GDM1 (cell line): ENCODE results near the gene RAD54L2.
"Not testable (repeated sequence)": the region's sequence is repeated elsewhere in the genome, so short reads cannot be mapped to it uniquely, and the experiment has no call there.

ENCODE experiments used
- DNase-seq: peaks from one replicate; lab custom pipeline; 2025; lab: John Stamatoyannopoulos, UW

RAD54L2 gene, protein sequence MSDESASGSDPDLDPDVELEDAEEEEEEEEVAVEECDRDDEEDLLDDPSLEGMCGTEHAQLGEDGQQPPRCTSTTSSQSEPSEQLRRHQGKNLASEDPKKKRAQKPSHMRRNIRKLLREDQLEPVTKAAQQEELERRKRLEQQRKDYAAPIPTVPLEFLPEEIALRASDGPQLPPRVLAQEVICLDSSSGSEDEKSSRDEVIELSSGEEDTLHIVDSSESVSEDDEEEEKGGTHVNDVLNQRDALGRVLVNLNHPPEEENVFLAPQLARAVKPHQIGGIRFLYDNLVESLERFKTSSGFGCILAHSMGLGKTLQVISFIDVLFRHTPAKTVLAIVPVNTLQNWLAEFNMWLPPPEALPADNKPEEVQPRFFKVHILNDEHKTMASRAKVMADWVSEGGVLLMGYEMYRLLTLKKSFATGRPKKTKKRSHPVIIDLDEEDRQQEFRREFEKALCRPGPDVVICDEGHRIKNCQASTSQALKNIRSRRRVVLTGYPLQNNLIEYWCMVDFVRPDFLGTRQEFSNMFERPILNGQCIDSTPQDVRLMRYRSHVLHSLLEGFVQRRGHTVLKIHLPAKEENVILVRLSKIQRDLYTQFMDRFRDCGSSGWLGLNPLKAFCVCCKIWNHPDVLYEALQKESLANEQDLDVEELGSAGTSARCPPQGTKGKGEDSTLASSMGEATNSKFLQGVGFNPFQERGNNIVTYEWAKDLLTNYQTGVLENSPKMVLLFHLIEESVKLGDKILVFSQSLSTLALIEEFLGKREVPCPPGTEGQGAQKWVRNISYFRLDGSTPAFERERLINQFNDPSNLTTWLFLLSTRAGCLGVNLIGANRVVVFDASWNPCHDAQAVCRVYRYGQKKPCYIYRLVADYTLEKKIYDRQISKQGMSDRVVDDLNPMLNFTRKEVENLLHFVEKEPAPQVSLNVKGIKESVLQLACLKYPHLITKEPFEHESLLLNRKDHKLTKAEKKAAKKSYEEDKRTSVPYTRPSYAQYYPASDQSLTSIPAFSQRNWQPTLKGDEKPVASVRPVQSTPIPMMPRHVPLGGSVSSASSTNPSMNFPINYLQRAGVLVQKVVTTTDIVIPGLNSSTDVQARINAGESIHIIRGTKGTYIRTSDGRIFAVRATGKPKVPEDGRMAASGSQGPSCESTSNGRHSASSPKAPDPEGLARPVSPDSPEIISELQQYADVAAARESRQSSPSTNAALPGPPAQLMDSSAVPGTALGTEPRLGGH (N-terminal part only)

DNA sequence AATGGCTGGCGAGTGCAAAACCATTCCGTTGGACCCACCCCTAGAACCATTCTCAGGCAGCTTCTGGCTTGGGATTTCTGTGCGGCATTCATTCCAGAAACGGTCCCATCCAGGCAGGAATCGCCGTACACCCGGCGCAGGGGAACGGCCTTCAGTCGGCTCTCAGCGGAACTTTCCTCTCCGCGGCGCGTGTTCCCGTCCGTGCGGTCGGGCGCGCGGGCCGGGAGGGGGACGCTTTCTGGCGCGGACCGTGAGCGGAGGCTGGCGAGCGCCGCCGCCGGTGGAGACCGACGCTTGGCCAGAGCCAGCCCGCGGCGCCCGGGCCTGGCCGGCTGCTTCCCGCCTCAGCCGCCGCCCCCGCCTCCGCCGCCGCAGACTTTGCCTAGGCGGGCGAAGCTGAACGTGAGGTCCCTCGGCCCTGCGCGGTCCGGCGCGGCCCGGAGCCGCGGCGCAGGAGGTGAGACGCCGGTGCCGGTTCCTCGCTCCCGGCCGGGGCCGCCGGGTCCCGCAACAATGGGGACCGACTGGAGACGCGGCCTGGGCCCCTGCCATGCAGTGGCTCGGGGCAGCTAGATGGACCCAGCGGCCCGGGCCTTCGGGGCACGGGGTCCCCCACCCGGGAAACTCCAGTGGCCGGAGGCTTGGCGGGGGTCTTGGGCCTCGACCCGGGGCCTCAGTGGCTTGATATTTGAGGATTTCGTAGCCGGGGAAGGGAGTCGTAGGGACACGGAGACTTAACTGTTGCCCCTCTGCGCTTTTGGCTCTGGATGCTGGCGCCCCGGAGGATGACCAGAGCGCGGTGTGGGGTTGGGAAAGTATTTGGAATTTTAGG is at the start of gene RAD54L2:
Gene RAD54L2, plus strand, starts transcription at position 261 of the 832 bp plus-strand sequence. CDS start 51,702 bp downstream, outside the sequence.
- DNase-seq = peak; percentile 67

DNA sequence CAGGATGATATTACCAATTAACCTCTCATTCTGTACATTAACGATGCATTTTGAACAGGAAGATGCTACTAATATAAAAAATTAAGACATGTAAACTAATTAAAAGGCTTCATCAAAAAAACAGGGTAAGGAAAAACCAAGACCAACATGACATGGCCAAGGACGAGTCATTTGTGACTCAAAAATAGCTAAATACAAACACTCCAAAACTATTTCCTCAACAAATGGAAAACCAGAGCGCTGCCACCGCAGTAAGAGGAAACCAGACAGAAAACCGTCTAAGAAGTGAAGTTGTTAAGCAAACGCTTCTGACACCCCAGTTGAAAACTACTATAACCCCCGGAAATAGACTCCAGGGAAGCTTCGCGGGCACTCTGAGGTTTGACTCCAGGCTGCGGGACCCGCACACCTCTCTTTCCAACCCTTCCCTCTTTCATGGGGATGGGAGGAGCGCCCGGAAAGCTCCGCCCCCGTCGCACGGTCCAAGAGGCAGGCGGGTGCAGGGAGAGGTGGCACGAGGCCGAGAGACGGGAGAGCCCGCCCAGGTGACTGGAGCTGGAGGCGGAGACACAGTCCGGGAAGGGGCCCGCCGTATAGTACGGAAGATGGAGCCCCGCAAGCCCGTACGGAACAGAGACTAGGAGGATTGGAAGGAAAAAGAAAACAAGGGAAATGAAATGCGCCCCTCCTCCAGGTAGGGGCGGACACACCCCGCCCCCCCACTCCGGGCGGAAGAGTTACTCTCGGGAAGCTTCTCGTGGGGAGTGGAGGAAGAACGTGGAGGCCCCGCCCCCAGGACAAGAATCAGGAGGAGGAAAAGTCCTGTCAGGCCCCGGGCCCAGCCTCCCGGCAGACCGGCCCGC is 39.4 kb upstream of the RAD54L2 start:
- DNase-seq = peak; percentile 97

DNA sequence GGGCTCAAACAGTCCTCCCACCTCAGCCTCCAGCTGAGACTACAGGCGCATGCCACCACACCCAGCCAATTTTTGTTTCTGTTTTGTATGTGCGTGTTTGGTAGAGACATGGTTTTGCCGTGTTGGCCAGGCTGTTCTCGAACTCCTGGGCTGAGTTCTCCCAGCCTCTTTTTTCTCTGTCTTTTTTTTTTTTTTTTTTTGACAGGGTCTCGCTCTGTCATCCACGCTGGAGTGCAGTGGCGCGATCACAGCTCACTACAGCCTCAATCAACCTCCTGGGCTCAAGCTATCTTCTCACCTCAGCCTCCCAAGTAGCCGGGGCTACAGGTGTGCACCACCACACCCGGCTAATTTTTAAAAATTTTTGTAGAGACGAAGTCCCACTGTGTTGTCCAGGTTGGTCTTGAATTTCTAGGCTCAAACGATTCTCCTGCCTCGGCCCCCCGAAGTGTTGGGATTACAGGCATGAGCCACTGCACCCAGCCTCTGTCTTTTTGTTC is 37.8 kb upstream of the RAD54L2 start:
- DNase-seq = no peak

DNA sequence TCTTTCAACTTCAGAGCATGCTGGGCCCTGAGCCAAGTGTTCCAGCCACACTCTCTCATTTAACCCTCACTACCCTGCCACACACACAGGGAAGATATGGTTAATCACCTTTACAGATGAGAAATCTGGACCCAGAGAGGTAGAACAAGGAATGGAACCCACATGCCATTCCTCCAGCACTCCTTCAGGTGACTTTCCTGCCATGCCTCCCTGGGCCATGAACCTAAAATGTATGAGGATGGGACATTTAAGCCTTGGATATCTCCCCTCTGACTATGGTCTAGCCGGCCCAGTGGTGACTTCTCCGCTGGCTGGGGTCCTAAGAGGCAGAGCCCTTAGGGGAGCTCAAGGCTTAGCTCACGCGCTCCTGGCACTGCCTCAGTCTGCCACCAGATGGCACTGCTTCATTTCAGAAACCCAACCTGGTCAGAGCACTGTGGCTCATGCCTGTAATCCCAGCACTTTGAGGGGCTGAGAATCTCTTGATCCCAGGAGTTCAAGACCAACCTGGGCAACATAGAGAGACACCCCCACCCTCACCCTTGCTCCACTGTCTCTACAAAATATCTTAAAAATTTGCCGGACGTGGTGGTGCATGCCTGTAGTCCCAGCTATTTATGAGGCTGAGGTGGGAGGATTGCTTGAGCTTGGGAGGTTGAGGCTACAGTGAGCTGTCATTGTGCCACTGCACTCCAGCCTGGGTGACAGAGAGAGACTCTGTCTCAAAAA is 36.5 kb upstream of the RAD54L2 start:
- DNase-seq = peak; percentile 64

DNA sequence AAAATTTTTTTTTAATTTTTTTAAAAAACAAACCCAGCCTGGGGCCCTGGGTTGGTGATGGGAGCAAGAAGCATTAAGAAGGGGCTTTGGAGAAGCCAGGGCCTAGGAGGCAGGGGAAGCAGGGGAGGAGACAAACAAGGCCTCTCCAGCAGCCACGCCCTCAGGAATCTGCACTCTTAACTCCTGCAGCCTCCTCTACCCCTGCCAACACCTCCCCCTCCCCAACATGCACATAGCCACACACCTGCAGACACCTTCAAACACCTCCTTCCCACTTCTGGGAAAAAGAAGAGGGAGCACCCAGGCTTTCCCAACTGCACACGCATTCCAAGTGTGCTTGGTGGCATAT is 36.0 kb upstream of the RAD54L2 start:
- no peak for DNase-seq

DNA sequence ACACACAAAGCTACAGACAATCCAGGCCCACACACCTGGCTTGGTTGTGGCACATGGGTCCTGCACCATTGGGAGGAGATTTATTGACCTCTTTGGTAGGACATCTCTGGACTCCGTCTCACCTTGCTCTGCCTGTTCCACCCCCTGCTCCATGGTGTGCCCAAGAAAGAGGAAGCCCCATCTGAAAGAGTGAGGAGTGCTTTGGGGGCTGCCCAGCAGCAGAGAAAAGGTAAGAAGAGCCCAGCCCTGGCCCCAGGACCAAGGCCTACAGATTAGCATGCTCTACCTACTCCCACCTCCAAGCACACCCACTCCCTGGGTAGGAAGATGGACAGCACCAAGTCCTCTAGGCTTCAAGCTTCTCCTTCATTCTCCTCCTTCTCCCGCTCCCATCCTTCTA is 35.5 kb upstream of the RAD54L2 start:
- no peak for DNase-seq

DNA sequence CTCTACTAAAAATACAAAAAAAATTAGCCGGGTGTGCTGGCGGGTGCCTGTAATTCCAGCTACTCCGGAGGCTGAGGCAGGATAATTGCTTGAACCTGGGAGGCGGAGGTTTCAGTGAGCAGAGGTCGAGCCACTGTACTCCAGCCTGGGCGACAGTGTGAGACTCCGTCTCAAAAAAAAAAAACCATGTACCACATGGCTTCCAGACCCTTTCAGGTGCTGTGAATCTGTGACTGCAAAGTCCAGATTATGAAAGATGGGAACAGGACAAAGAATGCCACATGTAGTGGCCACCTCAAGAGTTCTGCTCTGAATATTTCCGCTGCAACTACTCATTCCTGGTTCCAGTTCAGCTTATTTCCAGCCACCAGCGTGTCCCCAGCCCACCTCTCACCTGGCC is 30.3 kb upstream of the RAD54L2 start:
- DNase-seq = no peak

DNA sequence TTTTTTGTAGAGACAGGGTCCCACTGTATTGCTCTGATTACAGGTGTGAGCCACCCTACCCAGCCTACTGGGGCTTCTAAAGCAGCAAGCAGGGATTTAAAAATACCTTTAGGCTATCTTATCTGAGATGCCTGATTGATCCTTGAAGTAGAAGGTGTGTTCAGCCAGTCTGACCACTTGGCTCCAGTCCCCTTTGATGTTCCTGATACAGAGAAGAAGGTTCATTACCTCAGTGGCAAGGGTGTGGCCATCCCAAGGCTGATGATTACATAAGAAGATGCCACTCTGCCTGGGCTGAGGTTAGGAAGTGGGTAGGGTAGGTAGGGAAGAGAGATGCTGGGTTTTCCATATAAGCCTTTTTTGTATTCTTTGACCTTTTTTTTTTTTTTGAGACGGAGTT is 27.5 kb upstream of the RAD54L2 start:
- no peak for DNase-seq

DNA sequence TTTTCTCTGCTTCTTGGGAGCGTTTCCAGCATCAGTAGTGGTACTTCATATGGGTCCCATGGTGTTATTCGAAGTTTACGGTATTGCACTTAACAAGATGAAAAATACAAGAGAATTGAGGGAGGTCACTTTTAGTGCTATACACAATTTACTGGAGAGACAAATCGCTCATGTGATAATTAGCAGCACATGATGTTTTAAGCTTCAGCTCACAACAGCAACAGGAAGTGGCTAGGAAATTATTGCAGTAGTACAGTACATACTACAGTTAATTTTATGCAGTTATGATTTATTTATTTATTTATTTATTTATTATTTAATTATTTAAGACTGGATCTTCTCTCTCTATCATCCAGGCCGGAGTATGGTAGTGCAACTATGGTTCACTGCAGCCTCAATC is 24.3 kb upstream of the RAD54L2 start:
- no peak for DNase-seq

DNA sequence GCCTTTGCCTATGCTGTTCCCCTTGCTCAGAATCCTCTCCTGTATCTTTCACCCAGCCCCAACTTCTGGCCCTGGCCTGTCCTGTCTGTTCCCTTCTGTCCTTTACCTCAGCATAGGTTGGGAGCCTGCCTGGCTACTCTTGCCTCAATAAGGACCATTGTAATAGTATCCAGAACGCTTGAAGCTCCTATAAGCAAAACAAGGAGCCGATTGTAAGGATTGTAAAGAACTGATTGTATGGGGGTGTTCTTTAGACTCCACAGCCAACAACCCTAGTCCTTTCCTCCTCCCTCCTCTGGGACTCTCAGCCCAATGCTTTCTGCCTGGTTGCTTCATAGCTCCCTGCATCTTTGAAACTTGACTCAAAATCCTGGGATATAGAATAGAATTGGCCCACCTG is 18.7 kb upstream of the RAD54L2 start:
- no peak for DNase-seq

DNA sequence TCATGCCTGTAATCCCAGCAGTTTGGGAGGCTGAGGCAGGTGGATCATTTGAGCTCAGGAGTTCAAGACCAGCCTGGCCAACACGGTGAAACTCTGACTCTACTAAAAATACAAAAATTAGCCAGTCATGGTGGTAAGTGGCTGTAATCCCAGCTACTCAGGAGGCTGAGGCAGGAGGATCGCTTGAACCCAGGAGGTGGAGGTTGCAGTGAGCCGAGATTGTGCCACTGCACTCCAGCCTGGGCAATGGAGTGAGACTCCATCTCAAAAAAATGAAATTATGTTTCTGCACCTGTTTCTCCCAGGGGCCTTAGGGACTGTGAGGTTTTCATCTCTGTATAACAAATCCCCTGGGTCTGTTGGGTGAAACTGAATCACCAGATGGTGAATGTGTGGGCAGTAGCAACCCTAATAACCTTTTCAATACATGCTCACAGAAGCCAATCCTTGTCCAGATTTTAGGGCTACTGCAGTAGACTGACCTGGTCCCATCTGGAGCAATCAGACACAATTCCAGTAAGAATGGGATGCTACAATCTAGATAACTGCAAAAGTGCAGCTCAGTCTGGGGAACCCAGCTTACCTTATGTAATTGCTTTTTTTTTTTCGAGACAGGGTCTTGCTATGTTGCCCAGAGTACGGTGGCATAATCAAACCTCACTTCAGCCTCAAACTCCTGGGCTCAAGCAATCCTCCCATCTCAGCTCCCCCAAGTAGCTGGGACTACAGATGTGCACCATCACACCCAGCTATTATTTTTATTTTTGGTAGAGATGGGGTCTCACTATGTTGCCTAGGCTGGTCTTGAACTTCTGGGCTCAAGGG is 17.4 kb upstream of the RAD54L2 start:
- DNase-seq = not testable (repeated sequence)

DNA sequence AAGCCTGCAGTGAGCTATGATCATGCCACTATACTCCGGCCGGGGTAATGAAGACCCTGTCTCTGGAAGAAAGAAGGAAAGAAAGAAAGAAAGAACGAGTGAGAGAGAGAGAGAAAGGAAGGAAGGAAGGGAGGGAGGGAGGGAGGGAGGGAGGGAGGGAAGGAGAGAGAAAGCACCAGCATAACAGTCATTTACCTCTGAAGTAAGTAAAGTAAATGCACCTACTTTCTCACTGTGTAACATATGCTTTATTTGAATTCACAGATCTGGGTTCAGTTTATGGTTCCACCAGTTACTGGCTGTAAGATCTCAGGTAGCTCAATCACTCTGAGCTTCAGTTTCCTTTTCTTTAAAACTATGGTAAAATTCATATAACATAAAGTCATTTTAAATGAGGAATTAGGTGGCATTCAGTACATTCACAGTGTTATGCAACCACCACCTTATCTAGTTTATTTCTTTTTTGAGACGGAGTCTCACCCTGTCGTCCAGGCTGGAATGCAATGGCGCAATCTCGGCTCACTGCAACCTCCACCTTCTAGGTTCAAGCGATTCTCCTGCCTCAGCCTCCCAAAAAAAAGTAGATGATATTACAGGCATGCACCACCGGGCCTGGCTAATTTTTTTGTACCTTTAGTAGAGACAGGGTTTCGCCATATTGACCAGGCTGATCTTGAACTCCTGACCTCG is 16.1 kb upstream of the RAD54L2 start:
- DNase-seq = no peak

DNA sequence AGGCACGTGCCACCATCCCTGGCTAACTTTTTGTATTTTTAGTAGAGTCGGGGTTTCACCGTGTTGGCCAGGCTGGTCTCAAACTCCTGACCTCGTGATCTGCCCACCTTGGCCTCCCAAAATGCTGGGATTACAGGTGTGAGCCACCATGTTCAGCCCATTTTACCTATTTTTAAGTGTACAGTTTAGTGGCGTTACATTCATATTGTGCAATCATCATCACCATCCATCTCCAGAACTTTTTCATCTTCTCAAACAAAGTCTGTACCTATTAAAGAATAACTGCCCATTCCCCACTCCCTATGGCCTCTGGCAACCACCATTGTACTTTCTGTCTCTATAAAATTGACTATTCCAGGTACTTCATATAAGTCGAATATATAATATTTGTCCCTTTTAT is 13.6 kb upstream of the RAD54L2 start:
- DNase-seq = not testable (repeated sequence)

DNA sequence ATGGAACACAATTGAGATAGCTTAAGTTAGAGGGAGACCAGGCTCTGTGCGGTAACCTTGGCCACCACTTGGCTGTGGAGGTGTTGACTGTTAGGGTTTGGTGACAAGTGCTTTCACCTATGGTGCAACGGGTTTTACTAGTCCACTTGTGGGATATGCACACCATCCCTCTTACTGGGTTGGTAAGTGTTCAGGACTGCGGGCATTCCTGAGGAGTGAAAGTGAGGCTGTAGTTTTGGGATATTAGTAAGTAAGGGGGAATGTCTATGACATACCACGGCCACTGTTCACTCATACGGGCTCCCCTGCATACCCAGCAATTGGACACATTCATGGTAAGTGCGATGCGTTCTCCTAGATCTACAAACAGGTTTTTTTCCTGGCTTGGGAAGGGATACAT is 8.0 kb upstream of the RAD54L2 start:
- DNase-seq = no peak

DNA sequence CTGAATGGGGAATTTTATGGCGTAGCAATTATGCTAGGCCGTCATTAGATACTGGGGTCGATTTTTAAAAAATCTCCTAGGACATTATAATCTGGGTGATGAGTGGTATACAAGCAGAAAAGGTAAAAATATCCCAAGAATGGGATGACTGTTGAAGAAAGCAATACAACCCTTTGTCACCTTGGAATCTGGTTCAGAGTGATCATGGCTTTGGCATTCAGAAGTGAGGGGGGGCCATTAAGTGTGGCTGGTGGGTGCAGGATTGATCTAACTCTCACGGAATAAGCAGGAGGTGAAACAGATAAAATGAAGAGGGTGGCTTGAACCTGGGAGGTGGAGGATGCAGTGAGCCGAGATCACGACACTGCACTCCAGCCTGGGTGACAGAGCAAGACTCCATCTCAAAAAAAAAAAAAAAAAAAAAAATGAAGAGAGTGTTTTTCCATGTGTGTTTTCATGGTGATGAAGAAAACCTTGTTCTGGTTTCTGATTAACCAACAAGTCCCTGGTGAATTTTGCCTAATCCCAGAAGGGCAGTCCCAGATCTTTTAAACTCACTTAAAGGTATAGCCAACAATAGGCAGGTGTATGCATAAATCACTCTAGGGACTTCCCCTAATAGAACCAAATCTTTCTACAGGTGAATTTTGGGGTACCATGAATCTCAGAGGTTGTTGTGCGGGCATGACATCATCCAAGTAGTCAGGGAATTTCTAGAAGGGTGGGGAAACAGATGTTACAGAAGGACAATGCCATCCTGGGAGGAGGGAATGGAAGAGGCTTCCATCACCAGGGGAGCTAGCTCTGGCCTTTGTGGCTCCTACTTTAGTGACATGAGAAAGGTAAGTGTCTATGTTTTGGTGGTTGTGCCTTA is 3.1 kb upstream of the RAD54L2 start:
- no peak for DNase-seq

DNA sequence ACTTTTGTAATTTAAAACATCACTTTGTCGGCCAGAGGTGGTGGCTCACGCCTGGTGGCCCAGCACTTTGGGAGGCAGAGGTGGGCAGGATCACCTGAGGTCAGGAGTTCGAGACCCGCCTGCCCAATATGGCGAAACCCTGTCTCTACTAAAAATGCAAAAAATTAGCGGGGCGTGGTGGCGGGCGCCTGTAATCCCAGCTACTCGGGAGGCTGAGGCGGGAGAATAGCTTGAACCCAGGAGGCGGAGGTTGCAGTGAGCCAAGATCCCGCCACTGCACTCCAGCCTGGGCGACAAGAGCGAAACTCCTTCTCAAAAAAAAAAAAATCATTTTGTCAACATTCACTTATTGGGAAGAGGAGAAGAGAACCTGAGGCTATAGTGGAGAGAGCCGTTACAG is 888 bp upstream of the RAD54L2 start:
- not testable (repeated sequence) for DNase-seq

DNA sequence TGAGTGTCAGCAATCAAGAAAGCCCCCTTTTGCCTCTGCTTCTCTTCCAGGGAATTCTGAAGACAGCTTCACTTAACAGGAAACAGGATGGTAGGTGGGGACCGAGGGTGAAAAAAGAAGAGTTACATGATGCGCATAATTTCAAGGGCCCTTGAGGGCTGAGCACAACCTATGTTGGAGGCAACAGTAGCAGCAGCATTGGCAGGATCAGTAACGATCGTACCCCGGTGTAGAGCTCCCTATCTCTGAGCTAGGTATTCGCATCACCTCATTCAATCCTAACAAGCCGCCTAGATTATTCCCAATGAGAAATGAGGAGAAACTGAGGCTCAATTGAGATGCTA is 432 bp upstream of the RAD54L2 start:
- no peak for DNase-seq
